GM19438 (cell line): ENCODE results near the gene SMG5.
"Not testable (repeated sequence)": the region's sequence is repeated elsewhere in the genome, so short reads cannot be mapped to it uniquely, and the experiment has no call there.

ENCODE experiments used
- ATAC-seq: cut with Tn5 transposase; IDR thresholded peaks from one replicate; pipeline ENCODE4 v1.9.1; 2021; ENCODE audit warnings: low read depth; ENCODE audit not compliant: unreplicated experiment

SMG5 gene

DNA sequence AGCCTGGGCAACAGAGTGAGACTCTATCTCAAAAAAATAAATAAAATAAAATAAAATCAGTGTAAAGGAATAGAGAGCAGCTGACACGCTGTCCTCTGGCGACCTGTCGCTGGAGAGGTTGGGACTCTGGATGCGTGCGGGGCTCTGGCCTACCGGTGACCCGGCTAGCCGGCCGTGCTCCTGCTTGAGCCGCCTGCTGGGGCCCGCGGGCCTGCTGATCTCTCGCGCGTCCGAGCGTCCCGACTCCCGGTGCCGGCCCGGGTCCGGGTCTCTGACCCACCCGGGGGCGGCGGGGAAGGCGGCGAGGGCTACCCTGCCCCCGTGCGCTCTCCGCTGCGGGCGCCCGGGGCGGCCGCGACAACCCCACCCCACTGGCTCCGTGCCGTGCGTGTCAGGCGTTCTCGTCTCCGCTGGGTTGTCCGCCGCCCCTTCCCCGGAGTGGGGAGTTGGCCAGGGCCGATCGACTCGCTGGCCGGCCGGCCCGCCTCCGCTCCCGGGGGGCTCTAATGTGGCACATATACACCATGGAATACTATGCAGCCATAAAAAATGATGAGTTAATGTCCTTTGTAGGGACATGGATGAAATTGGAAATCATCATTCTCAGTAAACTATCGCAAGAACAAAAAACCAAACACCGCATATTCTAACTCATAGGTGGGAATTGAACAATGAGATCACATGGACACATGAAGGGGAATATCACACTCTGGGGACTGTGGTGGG is 66.1 kb downstream of the SMG5 start:
- not testable (repeated sequence) for ATAC-seq

DNA sequence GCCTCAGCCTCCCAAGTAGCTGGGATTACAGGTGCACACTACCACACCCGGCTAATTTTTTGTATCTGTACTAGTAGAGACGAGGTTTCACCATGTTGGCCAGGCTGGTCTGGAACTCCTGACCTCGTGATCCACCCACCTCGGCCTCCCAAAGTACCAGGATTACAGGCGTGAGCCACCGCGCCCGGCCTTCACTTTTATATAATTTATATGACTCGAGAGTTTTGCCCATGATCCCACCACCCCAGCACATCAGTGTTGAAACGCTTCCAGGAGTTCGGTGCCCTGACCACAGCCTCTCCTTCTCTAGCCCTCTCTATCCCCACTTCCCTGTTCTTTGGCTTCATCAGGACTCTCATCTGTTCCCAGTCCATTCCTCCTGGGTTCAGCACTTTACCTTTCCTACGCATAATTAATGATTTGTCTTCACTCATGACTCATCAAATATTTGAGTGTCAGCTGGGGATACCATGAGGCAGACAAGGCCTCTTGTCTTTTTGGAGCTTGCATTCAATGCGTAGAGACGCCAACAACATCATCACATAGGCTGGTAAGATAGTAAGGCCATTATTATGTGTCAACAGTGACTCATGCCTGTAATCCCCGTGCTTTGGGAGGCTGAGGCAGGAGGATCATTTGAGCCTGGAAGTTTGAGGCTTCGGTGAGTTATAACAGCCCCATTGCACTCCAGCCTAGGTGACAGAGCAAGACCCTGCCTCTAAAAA is 68.4 kb downstream of the SMG5 start:
- no peak for ATAC-seq

DNA sequence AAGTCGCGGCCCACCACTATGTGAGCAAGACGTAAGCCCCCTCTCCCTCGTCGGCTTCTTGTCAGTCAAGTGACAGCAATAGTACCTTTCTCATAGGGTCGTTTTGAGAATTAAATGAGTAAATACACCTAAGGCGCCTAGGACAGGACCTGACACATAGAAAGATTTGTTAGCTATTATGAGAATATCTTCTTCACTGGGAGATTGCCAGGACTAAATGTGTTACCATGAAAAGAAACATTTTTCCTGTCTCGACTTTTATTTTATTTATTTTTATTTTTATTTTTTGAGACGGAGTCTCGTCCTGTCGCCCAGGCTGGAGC is 69.0 kb downstream of the SMG5 start:
- no peak for ATAC-seq

DNA sequence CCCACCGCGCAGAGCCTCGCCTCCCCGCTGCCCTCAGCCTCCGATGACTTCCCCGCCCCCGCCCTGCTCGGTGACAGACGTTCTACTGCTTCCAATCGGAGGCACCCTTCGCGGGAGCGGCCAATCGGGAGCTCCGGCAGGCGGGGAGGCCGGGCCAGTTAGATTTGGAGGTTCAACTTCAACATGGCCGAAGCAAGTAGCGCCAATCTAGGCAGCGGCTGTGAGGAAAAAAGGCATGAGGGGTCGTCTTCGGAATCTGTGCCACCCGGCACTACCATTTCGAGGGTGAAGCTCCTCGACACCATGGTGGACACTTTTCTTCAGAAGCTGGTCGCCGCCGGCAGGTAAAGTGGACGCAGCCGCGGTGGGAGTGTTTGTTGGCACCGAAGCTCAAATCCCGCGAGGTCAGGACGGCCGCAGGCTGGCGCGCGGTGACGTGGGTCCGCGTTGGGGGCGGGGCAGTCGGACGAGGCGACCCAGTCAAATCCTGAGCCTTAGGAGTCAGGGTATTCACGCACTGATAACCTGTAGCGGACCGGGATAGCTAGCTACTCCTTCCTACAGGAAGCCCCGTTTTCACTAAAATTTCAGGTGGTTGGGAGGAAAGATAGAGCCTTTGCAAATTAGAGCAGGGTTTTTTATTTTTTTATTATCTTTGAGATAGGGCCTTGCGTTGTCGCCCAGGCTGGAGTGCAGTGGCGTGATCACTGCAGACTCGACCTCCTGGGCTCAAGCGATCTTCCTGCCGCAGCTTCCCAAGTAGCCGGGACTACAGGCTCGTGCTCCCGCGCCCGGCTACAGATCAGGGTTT is 69.6 kb downstream of the SMG5 start, which contains the start of gene PMF1:
TSS of gene PMF1 (plus strand) at position 175 of the 811 bp plus-strand sequence. CDS start at position 184, 9 bp downstream.
- peak; percentile 93 for ATAC-seq

DNA sequence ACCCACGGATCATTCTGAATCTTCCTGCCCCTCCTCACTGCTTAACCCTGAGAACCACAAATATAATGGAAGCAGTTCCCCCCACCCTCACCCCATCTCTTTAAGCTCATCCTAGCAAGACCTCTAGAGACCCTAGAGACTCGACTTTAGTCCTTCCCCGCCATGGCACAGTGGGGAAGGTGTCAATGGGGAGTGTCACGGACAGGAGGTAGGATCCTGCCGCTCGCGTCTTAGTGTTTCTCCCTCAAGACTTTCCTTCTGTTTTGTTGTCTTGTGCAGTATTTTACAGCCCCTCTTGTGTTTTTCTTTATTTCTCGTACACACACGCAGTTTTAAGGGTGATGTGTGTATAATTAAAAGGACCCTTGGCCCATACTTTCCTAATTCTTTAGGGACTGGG is 70.5 kb downstream of the SMG5 start:
- ATAC-seq, result no peak

DNA sequence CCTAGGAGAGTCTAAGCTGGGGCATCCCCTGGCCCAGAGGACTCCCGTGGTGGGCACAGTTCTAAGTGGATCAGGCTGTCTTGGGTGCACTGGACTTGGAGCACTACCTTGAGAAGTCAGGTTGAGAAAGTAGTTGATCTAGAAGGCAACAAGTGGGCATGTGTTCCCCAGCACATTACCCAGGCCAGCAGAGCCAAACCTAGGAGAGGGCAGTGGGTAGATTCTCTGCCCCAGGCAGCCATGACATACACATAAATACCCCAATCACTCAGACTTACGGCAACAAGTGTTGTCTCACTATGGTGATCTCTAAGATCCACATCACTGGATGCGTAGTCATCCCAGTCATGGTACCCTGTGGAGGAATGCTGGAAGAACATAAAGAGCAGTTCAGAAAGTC is 71.4 kb downstream of the SMG5 start:
- ATAC-seq, result no peak

DNA sequence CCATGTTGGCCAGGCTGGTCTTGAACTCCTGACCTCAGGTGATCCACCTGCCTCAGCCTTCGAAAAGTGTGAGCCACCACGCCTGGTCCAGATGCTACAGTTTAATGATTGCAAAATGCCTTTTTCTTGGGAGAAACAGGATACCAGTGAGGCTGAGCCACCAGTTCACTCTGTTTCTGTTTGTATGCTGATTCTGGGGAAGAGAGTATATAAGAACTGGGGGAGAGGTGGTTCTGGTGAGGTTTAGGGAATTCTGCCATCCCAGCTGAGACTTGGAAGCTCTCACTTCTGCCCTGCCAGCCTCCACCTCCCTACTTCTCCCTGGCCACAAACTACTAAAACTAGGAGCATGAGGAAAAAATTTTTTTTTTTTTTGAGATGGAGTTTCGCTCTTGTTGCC is 77.9 kb downstream of the SMG5 start:
- ATAC-seq, result no peak

DNA sequence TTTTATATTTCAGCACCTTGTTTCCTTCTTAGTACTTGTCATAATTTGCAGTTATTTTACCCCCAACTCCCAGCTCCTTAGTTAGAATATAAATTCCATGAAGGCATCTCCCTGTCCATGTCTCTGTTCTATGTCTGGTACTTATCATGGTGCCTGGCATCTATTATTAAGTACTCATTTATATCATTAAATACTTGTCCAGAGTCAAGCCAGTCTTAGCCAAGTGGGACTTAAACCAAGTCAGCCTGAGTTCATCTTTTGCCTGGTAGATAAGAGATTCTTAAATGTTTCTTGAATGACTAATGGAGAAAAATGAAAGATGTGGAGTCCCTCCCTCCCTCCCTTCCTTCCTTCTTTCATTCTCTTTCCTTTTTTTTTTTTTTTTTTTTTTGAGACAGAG is 79.3 kb downstream of the SMG5 start:
- ATAC-seq, result no peak

DNA sequence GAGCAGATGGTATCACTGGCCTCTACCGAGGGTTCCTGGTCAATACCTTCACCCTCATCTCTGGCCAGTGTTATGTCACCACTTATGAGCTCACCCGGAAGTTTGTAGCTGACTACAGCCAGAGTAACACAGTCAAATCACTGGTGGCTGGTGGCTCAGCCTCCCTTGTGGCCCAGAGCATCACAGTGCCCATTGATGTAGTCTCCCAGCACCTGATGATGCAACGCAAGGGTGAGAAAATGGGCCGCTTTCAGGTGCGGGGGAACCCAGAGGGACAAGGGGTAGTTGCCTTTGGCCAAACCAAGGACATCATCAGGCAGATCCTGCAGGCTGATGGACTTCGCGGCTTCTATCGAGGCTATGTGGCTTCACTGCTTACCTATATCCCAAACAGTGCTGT is 82.6 kb downstream of the SMG5 start:
- ATAC-seq, result no peak
